Endothelial cell of umbilical vein (primary cell): ENCODE measurements around the gene C2orf68. TPM values are rescaled to one million over a fixed set of nuclear protein-coding genes. Genes with fewer than 3 reads are reported as not detected.
"Not testable (repeated sequence)": the region's sequence is repeated elsewhere in the genome, so short reads cannot be mapped to it uniquely, and the experiment has no call there.

ENCODE experiments used
- BruUV-seq: library from RNA; stranded (reverse); fragments of 400-500 nt; replicated peaks from 2 replicates; lab custom pipeline; 2021; lab: Mats Ljungman, UMichigan
- CTCF ChIA-PET: fragments of 300-600, 350-600 bp; sonication (Branson Sonifier 250); formaldehyde crosslinking; loops from one replicate; lab custom pipeline; 2021; ENCODE audit warnings: antibody characterized with exemption, inconsistent platforms; lab: Charles Lee
- POLR2A ChIA-PET: fragments of 300-600, 350-600 bp; sonication (Branson Sonifier 250); formaldehyde crosslinking; loops from one replicate; lab custom pipeline; 2021; ENCODE audit warnings: antibody characterized with exemption, inconsistent platforms; lab: Charles Lee
- DNase-seq: peaks from one replicate; pipeline ENCODE4 v3.0.0-alpha.2; 2011; ENCODE audit warnings: low read depth, low spot score
- FAIRE-seq: peaks from 2 replicates; lab custom pipeline; 2011; peaks lifted over from hg19 to GRCh38; lab: Jason Lieb, UNC
- H2AFZ ChIP-seq: 2 replicates; pipeline ENCODE4 v1.6.0; 2012; ENCODE audit warnings: low read depth, low read length, control low read depth, inconsistent platforms
- H3K27ac ChIP-seq: 2 replicates; pipeline ENCODE4 v1.5.1; 2011; ENCODE audit warnings: low read depth, mild to moderate bottlenecking, control low read depth, low read length, moderate library complexity; ENCODE audit not compliant: insufficient read depth
- H3K27me3 ChIP-seq, 2 experiments: 2 replicates each; pipeline versions ENCODE4 v1.6.0 to v1.6.1; 2011; ENCODE audit warnings: low read length in 2 of 2, mixed read lengths in 1 of 2; ENCODE audit not compliant: control insufficient read depth in 2 of 2, insufficient read depth in 2 of 2
- H3K36me3 ChIP-seq, 2 experiments: 2 replicates in 1 of 2; 3 replicates in 1 of 2; pipeline ENCODE4 v1.5.1; 2011; ENCODE audit warnings: low read length in 2 of 2, mild to moderate bottlenecking in 1 of 2, moderate library complexity in 1 of 2; ENCODE audit not compliant: control insufficient read depth in 2 of 2, insufficient read depth in 2 of 2; ENCODE audit errors: extremely low read depth in 1 of 2
- H3K4me1 ChIP-seq: 3 replicates; pipeline ENCODE4 v1.5.1; 2011; ENCODE audit warnings: mild to moderate bottlenecking, low read length; ENCODE audit not compliant: control insufficient read depth, insufficient read depth; ENCODE audit errors: extremely low read depth
- H3K4me2 ChIP-seq: 2 replicates; pipeline ENCODE4 v1.6.1; 2011; ENCODE audit warnings: low read length, control low read depth, mixed read lengths; ENCODE audit not compliant: insufficient read depth
- H3K4me3 ChIP-seq, 3 experiments: fragments of 200-600 bp in 1 of 3; sonication (generic), shearing (Covaris generic) in 1 of 3; replicated peaks in 1 of 3; 2 replicates each; pipeline ENCODE4 v1.5.1; 2011 to 2016; ENCODE audit warnings: control low read depth in 3 of 3, low read length in 3 of 3, mild to moderate bottlenecking in 2 of 3, inconsistent platforms in 1 of 3, low read depth in 1 of 3, moderate library complexity in 1 of 3; ENCODE audit not compliant: insufficient read depth in 1 of 3
- H3K79me2 ChIP-seq: 2 replicates; pipeline ENCODE4 v1.6.0; 2012; ENCODE audit warnings: low read length, inconsistent platforms; ENCODE audit not compliant: control insufficient read depth, insufficient read depth
- H3K9ac ChIP-seq: replicated peaks from 2 replicates; pipeline ENCODE3; 2011; ENCODE audit warnings: low read length, control low read depth; ENCODE audit not compliant: insufficient read depth; ENCODE audit errors: extremely low read depth
- H3K9me1 ChIP-seq: replicated peaks from 3 replicates; pipeline ENCODE4 v1.6.0; 2011; ENCODE audit warnings: mild to moderate bottlenecking, low read length; ENCODE audit not compliant: control insufficient read depth, insufficient read depth; ENCODE audit errors: extremely low read depth
- H3K9me3 ChIP-seq: replicated peaks from 2 replicates; pipeline ENCODE4 v1.5.1; 2012; ENCODE audit warnings: low read length, inconsistent platforms; ENCODE audit not compliant: control insufficient read depth, insufficient read depth
- H4K20me1 ChIP-seq: replicated peaks from 2 replicates; pipeline ENCODE3; 2011; ENCODE audit warnings: mild to moderate bottlenecking, low read length; ENCODE audit not compliant: control insufficient read depth, insufficient read depth; ENCODE audit errors: extremely low read depth
- EZH2 ChIP-seq: IDR thresholded peaks from 2 replicates; pipeline ENCODE4 v1.6.1; 2012; ENCODE audit warnings: borderline replicate concordance, low read depth, mild to moderate bottlenecking, moderate library complexity, low read length, inconsistent platforms; ENCODE audit not compliant: severe bottlenecking
- FOS ChIP-seq: IDR thresholded peaks from 2 replicates; pipeline ENCODE4 v1.6.1; 2011; ENCODE audit warnings: mild to moderate bottlenecking, low read length, moderate library complexity, borderline replicate concordance; ENCODE audit not compliant: insufficient read depth
- GATA2 ChIP-seq: IDR thresholded peaks from 2 replicates; pipeline ENCODE4 v1.7.0; 2011; ENCODE audit warnings: low read depth, mild to moderate bottlenecking, moderate library complexity, mixed read lengths, low read length; ENCODE audit not compliant: insufficient read length, insufficient read depth
- JUN ChIP-seq: IDR thresholded peaks from 2 replicates; pipeline ENCODE4 v1.6.1; 2011; ENCODE audit warnings: borderline replicate concordance, low read depth; ENCODE audit not compliant: insufficient read length, insufficient read depth
- MYC ChIP-seq: IDR thresholded peaks from one replicate; pipeline ENCODE4 v1.6.1; 2011; ENCODE audit warnings: mild to moderate bottlenecking, low read depth, low read length
- POLR2A ChIP-seq: IDR thresholded peaks from 2 replicates; pipeline ENCODE4 v1.6.1; 2012; ENCODE audit warnings: low read depth, mild to moderate bottlenecking, control low read depth, low read length
- POLR2AphosphoS5 ChIP-seq: IDR thresholded peaks from 2 replicates; pipeline ENCODE4 v1.6.1; 2012; ENCODE audit warnings: low read depth, mild to moderate bottlenecking, control low read depth, low read length, moderate library complexity; ENCODE audit not compliant: insufficient read depth
- dilution Hi-C: fragments of 300-500 bp; cut with MboI; formaldehyde crosslinking; loops from one replicate; pipeline ENCODE4 v1.15.0; 2019; ENCODE audit warnings: low sequenced_read_pairs; ENCODE audit not compliant: extremely low pct_ligation_motif_present
- intact Hi-C: fragments of 100-400 bp; cut with micrococcal nuclease; formaldehyde crosslinking; loops from one replicate; pipeline ENCODE4 v1.10.0; 2022
- polyA plus RNA-seq, 4 experiments: library from polyadenylated mRNA; depleted of rRNA in 3 of 4; stranded (reverse) in 3 of 4; unstranded in 1 of 4; fragments of >200 nt; gene quantifications; 2 replicates each; pipeline versions ENCODE4 v1.2.1 to v1.2.3, GENCODE V29; 2011 to 2012; ENCODE audit warnings: missing spikeins in 1 of 4
- total RNA-seq: library from RNA; stranded (reverse); gene quantifications from 2 replicates; pipeline ENCODE4 v1.2.3, GENCODE V29; 2021
- TF ChIP-seq, protein P1 (sequence below), 2 donors: IDR thresholded peaks; 1 replicate in 1 of 2; 2 replicates in 1 of 2; pipeline ENCODE4 v1.5.1; 2011; ENCODE audit warnings: low read length in 2 of 2, mild to moderate bottlenecking in 2 of 2, moderate library complexity in 2 of 2, control low read depth in 1 of 2, inconsistent platforms in 1 of 2, low read depth in 1 of 2; ENCODE audit not compliant: insufficient read depth in 1 of 2; ENCODE audit errors: extremely low read depth in 1 of 2
- TF ChIP-seq, protein P2 (sequence below): IDR thresholded peaks from 2 replicates; pipeline ENCODE4 v1.6.1; 2011; ENCODE audit not compliant: insufficient read depth, insufficient read length

C2orf68 gene
- total and polyA plus RNA-seq, 2 donors (not counting 3 experiments of a cell fraction or from before 2014, with no cell fraction given): 17.4 to 27.4 TPM

DNA sequence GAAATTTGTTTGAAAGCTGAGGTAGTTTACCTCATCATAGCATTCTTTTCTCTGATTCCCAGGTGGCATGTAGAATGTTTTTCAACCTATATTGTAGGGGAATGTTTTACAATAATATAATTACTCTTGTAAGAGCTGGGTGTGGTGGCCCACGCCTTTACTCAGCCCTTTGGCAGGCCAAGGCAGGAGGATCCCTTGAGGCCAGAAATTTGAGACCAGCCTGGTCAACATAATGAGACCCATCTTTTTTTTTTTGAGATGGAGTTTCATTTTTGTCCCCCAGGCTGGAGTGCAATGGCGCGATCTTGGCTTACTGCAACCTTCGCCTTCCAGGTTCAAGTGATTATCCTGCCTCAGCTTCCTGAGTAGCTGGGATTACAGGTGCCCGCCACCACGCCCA is 7.8 kb upstream of the C2orf68 start:
- no peak for FAIRE-seq
- H3K9me1 ChIP-seq: no peaks in the 10 kb centered on the region
- no peak overlapping the region for H3K4me2 ChIP-seq
- peaks cover 19 to 24% of the 10 kb centered on the region in 2 experiments for H3K36me3 ChIP-seq
- H3K79me2 ChIP-seq: peaks cover 55% of the 10 kb centered on the region
- H3K4me3 ChIP-seq: no peak overlapping the region
- no peak overlapping the region for H2AFZ ChIP-seq
- no peaks in the 10 kb centered on the region for H4K20me1 ChIP-seq
- intact Hi-C loops (loop anchor here (5.0 kb wide), 1 partner anchor 197 kb away; no protein-coding TSS in a partner anchor), dilution Hi-C loops (no loop called here)
- no peaks in the 10 kb centered on the region for H3K27me3 ChIP-seq
- H3K9me3 ChIP-seq: no peaks in the 10 kb centered on the region
- TF ChIP-seq FOS: no peak
- TF ChIP-seq, protein P1, sequence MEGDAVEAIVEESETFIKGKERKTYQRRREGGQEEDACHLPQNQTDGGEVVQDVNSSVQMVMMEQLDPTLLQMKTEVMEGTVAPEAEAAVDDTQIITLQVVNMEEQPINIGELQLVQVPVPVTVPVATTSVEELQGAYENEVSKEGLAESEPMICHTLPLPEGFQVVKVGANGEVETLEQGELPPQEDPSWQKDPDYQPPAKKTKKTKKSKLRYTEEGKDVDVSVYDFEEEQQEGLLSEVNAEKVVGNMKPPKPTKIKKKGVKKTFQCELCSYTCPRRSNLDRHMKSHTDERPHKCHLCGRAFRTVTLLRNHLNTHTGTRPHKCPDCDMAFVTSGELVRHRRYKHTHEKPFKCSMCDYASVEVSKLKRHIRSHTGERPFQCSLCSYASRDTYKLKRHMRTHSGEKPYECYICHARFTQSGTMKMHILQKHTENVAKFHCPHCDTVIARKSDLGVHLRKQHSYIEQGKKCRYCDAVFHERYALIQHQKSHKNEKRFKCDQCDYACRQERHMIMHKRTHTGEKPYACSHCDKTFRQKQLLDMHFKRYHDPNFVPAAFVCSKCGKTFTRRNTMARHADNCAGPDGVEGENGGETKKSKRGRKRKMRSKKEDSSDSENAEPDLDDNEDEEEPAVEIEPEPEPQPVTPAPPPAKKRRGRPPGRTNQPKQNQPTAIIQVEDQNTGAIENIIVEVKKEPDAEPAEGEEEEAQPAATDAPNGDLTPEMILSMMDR (IDR thresholded peaks at IDR 0.05; ENCODE audit: extremely low read depth in 1 of 2, insufficient read depth in 1 of 2, low read depth in 1 of 2, low read length in 2 of 2): no peak
- TF ChIP-seq GATA2: no peak
- TF ChIP-seq MYC: no peak
- no peak for TF ChIP-seq POLR2AphosphoS5
- no peak for TF ChIP-seq JUN
- no peak for TF ChIP-seq EZH2
- TF ChIP-seq POLR2A: no peak
- TF ChIP-seq, protein P2, sequence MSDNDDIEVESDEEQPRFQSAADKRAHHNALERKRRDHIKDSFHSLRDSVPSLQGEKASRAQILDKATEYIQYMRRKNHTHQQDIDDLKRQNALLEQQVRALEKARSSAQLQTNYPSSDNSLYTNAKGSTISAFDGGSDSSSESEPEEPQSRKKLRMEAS: no peak
- peaks cover 9% of the 10 kb centered on the region for H3K4me1 ChIP-seq
- H3K27ac ChIP-seq: no peak overlapping the region
- ChIA-PET CTCF (interaction anchor here (0.5 to 8.8 kb wide), 2 partner anchors 16 to 88 kb away, joined by 4 to 74 read pairs; no protein-coding TSS in a partner anchor), POLR2A (no interaction called here)
- no TSS peak for BruUV-seq
- DNase-seq: no peak
- H3K9ac ChIP-seq: no peak overlapping the region

DNA sequence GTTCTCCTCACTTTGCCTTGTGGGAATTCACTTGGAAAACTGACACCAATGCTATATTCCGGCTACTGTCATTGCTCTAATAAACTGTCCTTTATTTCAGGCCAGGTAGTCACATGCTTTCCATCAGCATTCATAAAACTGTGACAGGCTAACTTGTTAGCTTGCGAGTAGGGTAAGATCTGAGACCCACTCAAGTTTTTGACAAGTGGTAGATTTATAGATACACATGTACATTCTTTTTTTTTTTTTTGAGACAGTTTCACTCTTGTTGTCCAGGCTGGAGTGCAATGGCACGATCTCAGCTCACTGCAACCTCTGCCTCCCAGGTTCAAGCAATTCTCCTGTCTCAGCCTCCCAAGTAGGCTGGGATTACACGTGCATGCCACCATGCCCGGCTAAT is 5.9 kb upstream of the C2orf68 start:
- H3K27ac ChIP-seq, H4K20me1 ChIP-seq, H3K27me3 ChIP-seq, H3K4me3 ChIP-seq, H2AFZ ChIP-seq, BruUV-seq, H3K9me1 ChIP-seq, H3K4me1 ChIP-seq, H3K9me3 ChIP-seq, FAIRE-seq, DNase-seq, dilution Hi-C loops: not testable (repeated sequence)
- Histone ChIP-seq H3K36me3 (peaks cover 9 to 13% of the 10 kb centered on the region in 2 experiments), H3K4me2 (peak overlapping the region; percentile 44), H3K9ac (peak overlapping the region; percentile 99), H3K79me2 (peaks cover 49% of the 10 kb centered on the region)
- ChIA-PET CTCF (interaction anchor here (8.8 kb wide), 1 partner anchor 18 kb away, joined by 74 read pairs; no protein-coding TSS in a partner anchor), POLR2A (interaction anchor here (0.7 kb wide), 1 partner anchor 100 kb away, joined by 3 read pairs; no protein-coding TSS in a partner anchor)
- intact Hi-C loops: loop anchor here (2.0 to 5.0 kb wide), 3 partner anchors 33 to 195 kb away; partner anchors contain the start of gene VAMP5
